K562 (cell line): ENCODE data around the gene LRRC57. TPM values are rescaled to one million over a fixed set of nuclear protein-coding genes. Genes with fewer than 3 reads are reported as not detected.
A peak's percentile ranks its signal among the peaks of the same experiment; 100 is the strongest.

ENCODE experiments used
- BHLHE40 ChIP-seq: IDR thresholded peaks from 2 replicates; pipeline ENCODE4 v1.6.1; 2011; ENCODE audit warnings: low read length, improper control_type of control experiment
- BMI1 ChIP-seq: fragments of 150-350 bp; IDR thresholded peaks from 2 replicates; pipeline ENCODE4 v1.6.1; 2014; ENCODE audit warnings: low read length
- CLOCK ChIP-seq: fragments of 250-450 bp; sonication (Bioruptor Pico); IDR thresholded peaks from 2 replicates; pipeline ENCODE4 v1.4.0; 2020; ENCODE audit warnings: mild to moderate bottlenecking, moderate library complexity, borderline replicate concordance
- DLX4 ChIP-seq: fragments of 250-450 bp; sonication (Bioruptor Pico); IDR thresholded peaks from 2 replicates; pipeline ENCODE4 v1.6.1; 2021; ENCODE audit warnings: mild to moderate bottlenecking
- EZH2 ChIP-seq: IDR thresholded peaks from 2 replicates; pipeline ENCODE4 v1.6.1; 2012; ENCODE audit warnings: low read depth, mild to moderate bottlenecking, inconsistent platforms, low read length, borderline replicate concordance
- HES1 ChIP-seq: fragments of 450-650 bp; IDR thresholded peaks from 2 replicates; pipeline ENCODE4 v1.6.1; 2016; ENCODE audit warnings: low read depth, mild to moderate bottlenecking, moderate library complexity
- MCM2 ChIP-seq: fragments of 450-650 bp; IDR thresholded peaks from 2 replicates; pipeline ENCODE4 v1.6.1; 2017; ENCODE audit warnings: low read depth, mild to moderate bottlenecking
- NFATC3 ChIP-seq: fragments of 450-650 bp; IDR thresholded peaks from 2 replicates; pipeline ENCODE4 v1.6.1; 2017; ENCODE audit warnings: mild to moderate bottlenecking
- RBBP5 ChIP-seq: fragments of 200-600 bp; sonication (generic); IDR thresholded peaks from 2 replicates; pipeline ENCODE4 v1.6.1; 2012; ENCODE audit warnings: borderline replicate concordance, mild to moderate bottlenecking, low read length, control low read depth, inconsistent platforms; ENCODE audit not compliant: insufficient read depth, poor library complexity, severe bottlenecking
- RERE ChIP-seq: sonication (generic); formaldehyde crosslinking; IDR thresholded peaks from 2 replicates; pipeline ENCODE4 v1.8.0; 2023; ENCODE audit warnings: missing genetic modification reagents, mild to moderate bottlenecking, borderline replicate concordance
- STAG1 ChIP-seq: sonication (generic); formaldehyde crosslinking; IDR thresholded peaks from 2 replicates; pipeline ENCODE4 v1.5.0; 2020; ENCODE audit warnings: missing genetic modification reagents, borderline replicate concordance
- ZKSCAN3 ChIP-seq: fragments of 250-450 bp; sonication (Bioruptor Pico); IDR thresholded peaks from 2 replicates; pipeline ENCODE4 v1.4.0; 2020
- ZNF518B ChIP-seq: fragments of 250-450 bp; sonication (Bioruptor Pico); IDR thresholded peaks from 2 replicates; pipeline ENCODE4 v1.5.0; 2021; ENCODE audit warnings: mild to moderate bottlenecking, moderate library complexity
- polyA plus RNA-seq, 8 experiments: library from polyadenylated mRNA; depleted of rRNA in 4 of 8; stranded (reverse) in 5 of 8; unstranded in 3 of 8; fragments of >200 nt; fragmentation: Nextera tagmentation in 2 of 8; fragmentation: Illumina TruSeq in 1 of 8; extraction: Ambion mirVana in 2 of 8; extraction: Trizol in 1 of 8; gene quantifications; 2 replicates each; pipeline versions ENCODE4 v1.2.1 to v1.2.3, GENCODE V29; 2011 to 2014; ENCODE audit warnings: inconsistent platforms in 1 of 8, missing spikeins in 1 of 8
- total RNA-seq, 7 experiments: library from RNA; depleted of rRNA in 6 of 7; stranded (reverse); fragments of >200 nt in 6 of 7; fragmentation: Illumina TruSeq in 2 of 7; extraction: Trizol in 2 of 7; gene quantifications; 2 replicates each; pipeline versions ENCODE4 v1.2.1 to v1.2.3, GENCODE V29; 2011 to 2021; ENCODE audit warnings: low replicate concordance in 1 of 7

Gene LRRC57
- total and polyA plus RNA-seq, 9 of the 15 experiments (the other 6 are each of a cell fraction or from before 2014, with no cell fraction given), result 3.9 to 20.4 (median 14.8) TPM

GRCh38 chr15:42495361-42496212, 53.0 kb downstream of the LRRC57 start, which contains the start of gene SNAP23 (continued):
- TF ChIP-seq HES1 (peak; percentile 51; the same call in 1 of the 2 replicates), BMI1 (no peak), MCM2 (no peak), RBBP5 (peak; percentile 69), EZH2 (no peak), ZNF518B (no peak), ZKSCAN3 (CRISPR knock-in tag) (no peak), NFATC3 (no peak), RERE (CRISPR knock-in tag) (no peak), DLX4 (CRISPR knock-in tag) (no peak), STAG1 (CRISPR knock-in tag) (no peak), CLOCK (no peak), BHLHE40 (no peak)
